Activated T-helper 1 cell treated with anti-CD3 and anti-CD28 coated beads, Interleukin-2, amount 50 U/mL, for 16 hours (primary cell): ENCODE data around the gene CDKN2B-AS1.
"Not testable (repeated sequence)": the region's sequence is repeated elsewhere in the genome, so short reads cannot be mapped to it uniquely, and the experiment has no call there.

Experiments used
- DNase-seq, 2 donors: peaks; one replicate each; pipeline ENCODE4 v3.0.0-alpha.2; 2020; ENCODE audit warnings: low read depth in 1 of 2, low spot score in 1 of 2

CDKN2B-AS1 gene

DNA sequence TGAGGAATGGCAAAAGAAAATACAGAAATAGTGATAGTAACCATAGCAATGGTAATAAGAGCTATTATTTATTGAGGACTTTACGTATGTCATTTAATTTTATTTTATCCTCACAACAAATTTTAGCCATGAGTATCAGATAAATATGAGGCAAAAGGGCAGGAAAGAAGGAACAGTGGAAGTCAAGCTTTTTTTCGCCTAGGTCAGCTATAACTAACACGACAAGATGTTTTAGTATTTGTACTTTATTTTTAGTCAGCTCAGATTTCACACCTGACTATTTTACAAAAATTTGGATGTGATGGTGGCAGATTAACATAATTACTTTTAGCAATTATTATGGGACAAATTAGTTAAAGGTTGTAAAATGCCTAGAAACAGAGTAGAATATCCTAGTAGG, 49.3 kb downstream of the CDKN2B-AS1 start:
- DNase-seq = no peak

DNA sequence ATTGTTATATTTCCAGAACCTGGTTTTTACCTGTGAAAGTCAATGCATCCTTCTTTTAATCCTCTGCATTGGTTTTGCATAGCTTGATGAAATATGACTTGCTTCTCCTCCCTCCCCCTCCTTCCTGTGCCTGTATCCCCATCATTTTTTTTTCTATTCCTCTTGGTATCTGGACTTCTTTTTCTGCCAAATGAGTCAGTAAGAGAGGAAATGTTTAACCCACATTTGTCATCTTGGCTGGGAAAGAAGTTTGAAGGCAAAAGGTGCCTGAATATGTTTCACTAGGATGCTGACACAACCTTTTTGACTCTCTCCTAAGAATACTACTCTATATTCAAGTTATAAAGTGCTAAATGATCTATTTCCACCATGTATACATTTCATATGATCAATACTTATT, 50.0 kb downstream of the CDKN2B-AS1 start:
- no peak for DNase-seq

DNA sequence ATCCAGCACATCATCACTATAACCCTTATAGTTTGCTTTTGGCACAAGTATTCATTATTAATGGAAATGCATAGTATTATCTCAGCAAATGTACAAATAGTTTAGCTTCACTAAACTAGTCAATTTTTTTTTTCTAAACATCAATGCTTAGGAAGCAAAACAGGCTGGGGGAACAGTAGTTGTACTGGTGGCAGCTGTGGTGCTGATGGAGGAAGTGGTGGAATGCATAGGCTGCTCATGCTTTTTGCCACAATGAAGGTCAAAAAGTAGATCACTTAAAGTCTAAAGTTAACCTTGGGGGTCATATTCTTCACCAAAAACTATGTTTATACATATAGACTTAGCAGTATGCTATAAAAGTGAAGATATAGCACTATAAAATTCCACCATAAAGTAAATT, 50.8 kb downstream of the CDKN2B-AS1 start:
- no peak for DNase-seq

DNA sequence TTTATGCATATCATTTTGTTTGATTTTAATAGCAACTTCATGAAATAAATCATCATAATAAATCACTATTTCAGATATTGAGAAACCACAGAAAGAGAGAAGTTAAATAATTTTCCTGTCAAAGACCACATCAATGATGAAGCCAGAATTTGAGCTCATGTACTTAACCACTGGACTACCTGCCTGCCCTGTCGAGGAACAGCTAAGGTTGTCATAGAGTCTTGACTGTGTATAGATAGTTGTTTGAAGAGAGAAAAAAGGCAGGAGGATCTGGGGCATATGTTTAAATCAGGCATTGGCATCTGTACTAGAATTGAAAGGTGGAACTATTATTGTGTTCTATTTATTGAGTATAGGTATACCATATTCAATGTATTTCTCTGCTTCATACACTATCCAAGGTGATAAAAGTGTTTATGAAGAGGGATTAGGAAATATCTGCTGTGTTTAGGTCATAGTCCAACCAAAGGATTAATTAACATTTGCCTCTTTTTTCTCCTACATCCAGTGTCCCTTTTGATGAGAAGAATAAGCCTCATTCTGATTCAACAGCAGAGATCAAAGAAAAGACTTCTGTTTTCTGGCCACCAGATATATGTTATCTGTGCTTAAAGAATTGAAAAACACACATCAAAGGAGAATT, 51.8 kb downstream of the CDKN2B-AS1 start:
- no peak for DNase-seq

DNA sequence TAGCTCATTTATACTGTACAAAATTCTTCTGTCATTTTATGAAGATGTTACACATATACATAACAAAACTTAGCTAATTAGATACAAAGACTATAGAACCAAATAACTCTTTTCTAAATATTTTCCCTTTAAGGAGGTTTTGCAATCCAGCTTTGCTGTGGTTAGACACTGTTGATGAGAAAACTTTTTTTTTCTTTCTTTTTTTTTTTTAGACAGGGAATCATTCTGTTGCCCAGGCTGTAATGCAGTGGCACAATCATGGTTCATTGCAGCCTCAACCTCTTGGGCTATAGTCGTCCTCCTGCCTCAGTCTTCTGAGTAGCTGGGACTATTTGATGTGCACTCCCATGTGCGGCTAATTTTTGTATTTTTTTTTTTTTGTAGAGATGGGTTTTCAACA, 53.0 kb downstream of the CDKN2B-AS1 start:
- no peak for DNase-seq

DNA sequence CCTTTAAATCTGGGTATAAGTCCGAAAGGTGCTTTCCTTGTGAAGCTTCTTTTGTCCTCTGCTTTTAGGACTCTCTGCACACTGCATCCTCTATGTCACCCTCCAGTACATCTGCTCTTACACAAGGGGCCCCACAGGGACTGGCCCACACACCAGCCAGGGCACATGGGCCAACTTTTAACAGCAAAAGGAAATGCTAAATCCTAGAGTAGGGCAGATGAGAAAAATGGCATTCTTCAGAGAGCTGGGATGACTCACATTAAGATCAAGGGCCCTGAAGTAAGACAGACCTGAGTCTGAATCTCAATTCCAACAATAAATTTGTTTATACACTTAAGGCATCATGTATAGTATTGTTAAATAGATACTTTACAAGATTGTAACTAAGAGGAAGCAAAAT, 54.8 kb downstream of the CDKN2B-AS1 start:
- DNase-seq = no peak

DNA sequence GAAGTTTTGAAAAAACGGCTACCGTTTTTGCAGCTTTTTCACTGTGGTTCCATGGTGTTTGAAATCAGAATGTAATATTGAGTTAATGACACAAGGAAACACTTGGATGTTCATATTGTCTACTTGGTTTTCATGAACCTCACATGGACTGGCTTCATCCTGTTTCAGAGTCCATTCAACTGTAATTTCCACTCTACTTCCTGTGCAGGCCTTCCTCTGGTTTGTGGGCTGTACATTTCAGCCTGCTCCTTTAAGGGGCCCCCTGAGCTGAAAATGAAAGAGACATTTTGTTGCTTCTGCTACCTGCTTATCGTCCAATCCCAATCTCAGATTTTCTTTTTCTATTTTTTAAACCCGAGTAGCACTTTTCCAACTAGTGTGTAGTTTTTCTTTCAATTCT, 56.3 kb downstream of the CDKN2B-AS1 start:
- DNase-seq = no peak

DNA sequence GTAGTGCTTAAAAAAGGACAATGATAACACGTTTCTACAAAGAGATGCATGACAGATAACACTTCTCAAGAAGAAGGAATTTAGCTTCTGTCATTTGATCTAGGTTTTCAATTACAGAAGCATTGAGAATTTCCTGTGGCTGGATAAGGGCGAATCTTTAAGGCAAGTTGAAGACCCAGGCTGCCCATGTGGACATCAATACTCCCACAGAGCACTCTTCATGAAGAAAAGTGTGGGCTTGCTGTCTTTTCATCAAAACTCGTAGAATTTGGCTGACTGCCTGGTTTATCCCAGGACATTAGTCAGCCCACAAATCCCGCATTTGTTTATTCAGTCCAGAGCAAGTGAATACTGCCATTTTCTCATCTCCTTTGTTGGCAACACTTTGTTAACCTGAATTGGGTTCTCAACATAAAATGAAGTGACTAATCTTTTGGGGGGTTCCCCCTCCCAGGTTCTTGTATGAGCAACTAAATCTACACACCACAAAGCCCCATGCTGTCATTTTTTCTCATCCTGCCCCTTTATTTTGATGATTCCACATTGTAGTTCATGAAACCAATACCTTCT, 57.9 kb downstream of the CDKN2B-AS1 start:
- no peak for DNase-seq

DNA sequence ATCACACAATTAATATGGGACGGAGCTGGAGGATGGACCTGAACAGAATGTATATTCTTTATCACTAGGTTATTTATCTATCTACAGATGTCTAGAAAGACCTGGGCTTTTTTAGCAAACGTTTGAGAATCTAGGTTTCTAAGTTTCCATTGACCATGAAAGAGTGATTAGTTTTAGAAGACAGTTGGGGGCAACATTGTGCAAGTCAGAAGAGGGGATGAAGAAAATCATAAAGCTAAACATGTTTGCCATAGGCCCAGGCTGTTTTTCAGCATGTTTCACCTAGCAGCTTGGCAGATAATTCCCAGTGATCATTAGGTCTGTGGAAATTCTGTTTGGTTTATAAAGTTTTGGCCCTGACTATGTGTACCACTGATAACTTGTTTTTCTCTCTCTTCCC, 58.6 kb downstream of the CDKN2B-AS1 start:
- DNase-seq = no peak

DNA sequence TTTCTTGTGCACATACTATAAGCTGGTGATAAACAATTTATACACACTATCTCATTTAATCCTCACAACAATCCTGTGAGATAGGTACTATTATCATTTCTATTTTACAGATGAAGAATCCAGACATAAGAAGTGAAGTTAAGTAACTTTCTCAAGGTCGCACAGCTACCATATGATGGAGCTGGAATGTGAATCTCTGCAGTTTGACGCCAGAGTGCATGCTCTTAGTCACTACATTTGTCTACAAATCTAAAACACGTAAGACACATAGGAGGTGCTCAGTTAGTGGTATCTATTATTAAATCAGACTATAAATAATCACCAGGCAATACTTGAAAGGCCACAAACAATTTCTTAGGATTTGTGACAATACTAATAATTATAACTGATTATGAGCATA, 59.5 kb downstream of the CDKN2B-AS1 start:
- no peak for DNase-seq

DNA sequence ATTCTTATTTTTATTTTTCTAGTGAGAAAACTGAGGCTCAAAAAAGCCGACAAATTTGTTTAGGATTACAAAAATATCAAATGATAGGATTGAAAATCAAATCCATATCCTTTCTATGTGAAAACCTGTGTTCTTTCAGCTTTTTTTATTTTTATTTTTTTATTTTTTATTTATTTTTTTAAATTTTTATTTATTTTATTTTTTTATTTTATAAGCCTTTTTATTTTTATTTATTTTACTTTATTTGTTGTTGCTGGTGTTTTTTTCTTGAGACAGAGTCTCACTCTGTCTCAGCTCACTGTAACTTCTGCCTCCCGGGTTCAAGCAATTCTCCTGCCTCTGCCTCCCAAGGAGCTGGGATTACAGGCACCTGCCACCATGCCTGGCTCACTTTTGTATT, 59.9 kb downstream of the CDKN2B-AS1 start:
- no peak for DNase-seq

DNA sequence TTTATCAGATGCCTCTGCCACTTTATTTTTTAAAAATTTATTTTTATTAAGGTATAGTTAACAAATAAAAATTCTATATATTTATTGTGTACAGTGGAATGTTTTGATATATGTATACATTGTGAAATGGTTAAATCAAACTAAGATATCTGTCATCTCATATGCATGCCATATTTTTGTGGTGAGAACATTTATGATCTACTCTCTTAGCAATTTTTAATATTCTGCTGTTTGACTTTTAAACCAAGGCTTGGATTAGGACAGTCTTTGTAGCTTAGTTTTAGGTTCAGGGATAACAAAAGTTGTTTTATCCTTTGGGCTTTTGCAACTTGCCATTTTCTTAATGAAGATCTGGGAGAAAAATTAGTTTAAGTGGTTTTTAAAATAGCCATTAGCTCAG, 60.5 kb downstream of the CDKN2B-AS1 start:
- no peak for DNase-seq

DNA sequence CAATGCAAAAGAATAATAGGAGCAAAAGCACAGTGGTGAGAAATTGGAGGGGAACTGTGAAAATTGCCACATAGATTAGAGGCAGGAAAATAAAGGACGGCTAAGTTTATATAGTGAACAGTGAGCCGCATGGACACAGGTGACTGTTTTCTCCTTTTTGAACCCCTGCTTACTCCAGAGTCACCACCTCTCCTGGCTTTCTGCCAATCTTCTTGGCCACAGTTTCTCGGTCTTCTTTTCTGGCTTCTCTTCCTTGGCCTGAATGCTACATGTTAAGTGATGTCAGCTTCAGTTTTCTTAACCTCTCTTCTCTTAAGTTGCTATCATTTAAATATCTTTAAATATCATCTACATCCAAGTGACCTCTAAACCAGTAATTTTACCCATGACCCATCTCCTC, 61.8 kb downstream of the CDKN2B-AS1 start:
- no peak for DNase-seq

DNA sequence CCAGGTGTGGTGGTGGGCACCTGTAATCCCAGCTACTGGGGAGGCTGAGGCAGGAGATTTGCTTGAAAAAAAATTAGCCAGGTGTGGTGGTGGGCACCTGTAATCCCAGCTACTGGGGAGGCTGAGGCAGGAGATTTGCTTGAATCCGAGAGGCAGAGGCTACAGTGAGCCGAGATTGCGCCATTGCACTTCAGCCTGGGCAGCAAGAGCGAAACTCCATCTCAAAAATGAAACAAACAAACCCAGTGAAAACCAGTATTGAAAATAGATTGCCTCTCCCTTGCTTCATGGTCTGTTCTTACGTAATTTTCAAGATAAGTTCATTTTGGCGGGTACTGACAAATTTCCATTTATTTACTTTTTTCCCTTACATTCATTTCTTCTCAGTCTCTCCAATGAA, 63.4 kb downstream of the CDKN2B-AS1 start:
- not testable (repeated sequence) for DNase-seq

DNA sequence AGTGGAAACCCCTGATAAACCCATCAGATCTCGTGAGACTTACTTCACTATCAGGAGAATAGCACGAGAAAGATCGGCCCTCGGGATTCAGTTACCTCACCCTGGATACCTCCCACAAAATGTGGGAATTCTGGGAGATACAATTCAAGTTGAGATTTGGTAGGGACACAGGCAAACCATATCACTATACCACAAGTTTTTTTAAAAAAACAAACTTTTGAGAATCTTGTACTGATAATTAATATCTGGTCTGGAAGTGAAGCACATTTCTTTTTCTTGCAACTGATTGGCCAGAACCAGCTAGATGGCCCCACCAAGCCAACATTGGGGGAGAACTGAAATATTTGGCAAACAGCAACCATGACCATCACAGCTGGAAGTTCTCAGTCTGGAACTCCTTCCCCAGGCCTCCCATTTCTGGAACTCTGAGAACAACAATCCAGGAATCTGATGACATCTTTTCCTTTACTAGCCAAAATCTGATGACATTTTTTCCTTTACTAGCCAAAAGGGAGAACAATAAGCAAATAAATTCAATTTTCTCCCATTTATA, 66.3 kb downstream of the CDKN2B-AS1 start:
- DNase-seq = no peak

DNA sequence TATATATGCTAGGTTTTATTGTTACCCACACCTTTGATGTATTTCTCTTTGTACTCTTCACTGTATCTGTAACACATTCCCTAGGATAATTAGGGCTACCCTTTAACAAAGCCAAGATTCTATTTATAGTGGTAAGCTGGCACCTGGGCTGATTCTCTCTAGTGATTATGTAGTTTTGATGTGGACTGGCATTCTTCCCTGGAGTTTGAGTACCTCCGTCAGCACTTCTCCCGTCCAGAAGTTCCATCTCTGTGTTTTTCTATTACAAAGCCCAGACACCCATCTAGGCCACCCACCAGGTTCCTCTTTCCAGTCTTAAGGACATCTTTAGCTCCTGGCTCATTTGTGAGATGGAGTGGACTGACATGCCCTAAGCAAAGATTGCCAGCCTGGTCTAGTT, 70.4 kb downstream of the CDKN2B-AS1 start:
- no peak for DNase-seq

DNA sequence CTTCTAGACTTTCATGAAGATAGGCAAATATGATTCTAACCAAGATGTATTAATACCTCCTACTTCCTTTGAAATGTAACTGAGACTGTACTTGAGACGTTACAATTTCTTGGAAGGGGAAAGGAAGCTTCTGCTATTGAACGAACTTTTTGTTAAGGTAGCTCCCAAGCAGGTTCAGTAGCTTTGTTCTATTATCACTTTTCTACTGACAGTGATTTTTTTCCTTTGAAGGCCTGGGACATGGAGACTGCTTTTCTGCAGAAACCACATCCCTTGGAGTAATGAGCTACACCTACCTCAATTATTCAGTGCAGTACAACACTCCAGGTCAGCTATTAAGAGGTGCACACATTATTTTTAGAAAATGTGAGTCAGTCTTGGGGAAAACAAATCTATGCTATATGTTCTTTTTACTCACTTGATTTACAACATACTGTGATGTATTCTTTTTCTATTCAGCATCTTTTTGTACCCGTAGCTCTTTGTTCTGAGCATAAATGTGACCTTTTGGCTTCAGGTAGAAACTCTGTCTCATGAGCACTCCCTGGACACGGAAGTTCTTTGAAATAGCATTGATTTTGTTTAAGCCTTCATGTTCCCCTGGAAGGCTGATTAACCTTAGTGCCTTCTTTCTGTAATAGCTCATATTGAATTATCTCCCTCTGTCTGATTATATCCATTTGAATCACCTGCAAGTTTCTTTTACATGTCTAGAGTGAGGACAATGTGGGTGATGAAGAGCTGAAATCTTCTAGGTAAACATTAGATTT, 71.0 kb downstream of the CDKN2B-AS1 start:
- DNase-seq = no peak

DNA sequence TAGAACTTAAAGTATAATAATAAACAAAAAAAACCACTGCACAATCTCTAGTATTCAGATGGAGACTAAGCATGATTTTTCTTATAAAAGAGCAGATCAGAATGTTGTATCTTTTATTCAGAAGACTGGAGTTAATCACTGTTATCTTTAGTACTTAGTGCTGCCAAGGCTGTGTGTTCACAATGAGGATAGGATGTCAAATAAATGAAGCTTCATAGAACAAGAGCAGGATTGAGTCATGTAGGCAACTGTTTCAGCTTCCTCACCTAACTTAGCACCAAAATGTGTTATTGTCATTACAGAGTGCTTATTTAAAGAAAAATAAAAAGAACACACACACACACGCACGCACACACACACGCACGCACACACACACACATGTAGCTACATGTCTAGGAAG, 72.6 kb downstream of the CDKN2B-AS1 start:
- DNase-seq = no peak

DNA sequence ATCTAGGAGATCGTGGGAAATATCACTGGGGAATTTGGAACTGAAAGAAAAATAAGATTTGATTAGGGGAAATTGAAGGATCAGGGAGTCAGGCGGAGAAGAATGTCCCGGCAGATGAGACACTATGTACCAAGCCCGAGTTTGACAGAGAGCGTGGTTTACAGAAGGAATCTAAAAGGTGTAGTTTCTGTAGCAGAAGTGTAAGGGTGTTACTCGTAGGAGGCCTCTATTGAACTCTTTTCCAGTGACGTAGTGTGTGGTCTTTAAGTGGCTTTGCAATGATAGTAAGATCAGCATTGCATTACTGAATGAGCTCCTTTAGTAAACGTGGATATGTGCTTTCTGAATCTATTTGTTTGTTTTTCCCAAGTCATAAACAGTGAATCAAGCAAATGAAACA, 73.8 kb downstream of the CDKN2B-AS1 start:
- no peak for DNase-seq

DNA sequence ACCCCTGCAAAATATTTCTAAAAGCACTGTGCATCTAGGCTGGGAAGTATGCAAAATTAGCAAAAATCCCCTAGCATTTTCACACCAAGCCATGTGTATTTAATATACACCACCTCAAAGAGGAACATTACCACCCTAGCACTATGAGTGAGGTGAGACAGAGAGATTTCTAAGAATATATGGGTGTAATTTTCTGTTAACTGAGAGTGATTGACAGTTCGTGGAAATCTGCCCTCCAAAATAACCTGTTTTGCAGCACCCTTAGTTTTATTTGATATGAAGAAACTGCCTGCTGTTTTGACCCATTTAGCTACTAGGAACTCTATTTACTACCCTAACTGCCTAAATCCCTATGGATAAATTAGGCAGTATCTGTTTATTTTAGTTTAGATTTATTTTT, 78.8 kb downstream of the CDKN2B-AS1 start:
- no peak for DNase-seq

DNA sequence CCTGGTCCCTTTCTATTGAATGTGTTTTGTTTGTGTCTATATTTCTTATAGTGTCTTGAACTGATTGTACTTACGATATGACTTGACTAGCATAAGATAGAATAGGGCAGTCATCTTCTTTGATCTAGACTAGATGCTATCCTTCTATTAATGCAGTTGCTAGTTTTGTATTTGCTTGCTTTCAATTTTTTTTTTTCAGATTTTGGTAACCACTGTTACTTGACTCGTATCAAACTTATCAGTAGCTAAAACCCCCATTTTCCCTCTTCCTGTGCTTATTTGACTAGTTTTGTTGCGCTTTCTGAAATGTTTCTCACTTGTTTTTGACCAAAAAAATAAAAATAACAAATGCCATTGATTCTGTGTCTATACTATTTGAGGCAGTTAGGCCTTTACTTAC, 83.5 kb downstream of the CDKN2B-AS1 start:
- no peak for DNase-seq

DNA sequence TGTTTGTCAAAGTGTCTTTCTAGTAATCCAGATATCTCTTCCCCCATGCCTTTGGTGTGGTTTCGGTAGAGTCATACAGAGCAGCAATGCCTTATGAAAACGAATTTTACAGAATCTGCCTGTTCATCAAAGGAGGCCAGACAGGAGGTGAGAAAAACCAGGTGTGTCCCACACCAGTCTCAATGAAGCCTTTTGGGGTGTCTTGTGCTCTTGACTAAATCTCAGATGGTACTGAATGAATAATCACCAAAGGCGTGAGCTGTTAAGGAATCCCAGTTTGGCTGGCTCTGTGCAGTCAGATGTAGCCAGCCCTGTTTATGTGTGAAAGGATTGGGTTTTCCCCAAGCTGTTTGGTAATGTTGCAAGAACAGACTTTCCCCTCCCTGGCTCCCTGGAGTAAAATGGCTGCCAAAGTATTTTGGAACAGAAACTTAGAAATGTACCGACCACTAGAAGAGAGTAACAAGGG, 85.3 kb downstream of the CDKN2B-AS1 start:
- DNase-seq = peak in 1 of 2 donors; percentile 29
